ENCODE data around the gene NUS1.
"Not testable (repeated sequence)": the region's sequence is repeated elsewhere in the genome, so short reads cannot be mapped to it uniquely, and the experiment has no call there.

The NUS1 gene

DNA sequence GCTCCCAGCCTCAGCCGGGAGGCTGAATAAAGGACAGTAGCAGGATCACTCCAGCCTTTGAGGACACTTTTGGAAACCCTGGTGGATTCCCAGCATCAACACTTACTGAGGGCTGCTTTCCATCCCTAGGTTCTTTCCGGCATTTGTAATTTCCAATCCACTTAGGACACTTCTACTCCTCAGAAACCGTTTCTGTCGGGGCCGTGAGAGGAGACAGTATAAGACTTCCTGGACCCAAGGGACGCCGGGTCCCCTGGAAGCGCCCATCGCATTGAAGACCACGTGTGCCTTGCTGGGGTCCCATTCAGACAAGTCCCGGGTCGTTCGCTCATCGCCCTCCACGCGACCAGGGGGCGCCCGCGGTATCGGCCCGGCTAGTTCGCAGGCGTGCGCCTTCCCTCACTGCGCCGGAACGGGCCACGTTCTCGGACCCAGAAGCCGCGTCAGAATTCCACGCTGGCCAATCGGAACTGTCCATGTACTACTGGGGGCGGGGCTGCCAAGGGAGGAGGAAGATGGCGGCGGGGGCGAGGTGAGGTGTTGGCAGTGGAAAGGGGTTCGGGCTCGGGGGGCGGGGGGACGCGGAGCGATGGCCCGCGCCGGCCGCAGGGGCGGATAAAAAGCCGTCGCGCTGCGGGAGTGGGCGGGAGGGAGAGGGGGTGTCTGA is at the start of gene NUS1:
TSS of gene NUS1 (plus strand) at position 479 of the 667 bp plus-strand sequence. CDS start 202 bp downstream, outside the sequence.
- peak; percentile 88 for DNase-seq (ENCODE audit: low spot score)
- FAIRE-seq: peak; percentile 42

DNA sequence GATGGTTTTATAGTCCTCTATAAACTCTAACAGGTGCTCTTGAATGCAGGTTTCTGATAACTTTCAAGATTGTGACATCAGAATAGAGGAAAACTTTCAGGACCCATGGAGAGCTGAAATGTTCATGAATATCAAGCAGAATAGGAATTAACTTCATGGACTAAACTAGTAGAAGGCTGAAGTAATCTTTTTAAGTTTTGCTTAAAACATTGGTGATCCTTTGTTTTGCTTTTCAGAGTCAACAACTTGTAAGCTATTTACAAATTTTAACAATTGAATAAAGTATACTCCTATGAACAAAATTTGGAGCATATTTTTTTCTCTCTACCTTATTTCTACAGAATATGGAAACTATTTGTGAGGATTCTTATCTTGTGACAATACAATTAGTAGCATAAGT is 47.7 kb upstream of the NUS1 start:
- DNase-seq (ENCODE audit: low spot score): no peak

DNA sequence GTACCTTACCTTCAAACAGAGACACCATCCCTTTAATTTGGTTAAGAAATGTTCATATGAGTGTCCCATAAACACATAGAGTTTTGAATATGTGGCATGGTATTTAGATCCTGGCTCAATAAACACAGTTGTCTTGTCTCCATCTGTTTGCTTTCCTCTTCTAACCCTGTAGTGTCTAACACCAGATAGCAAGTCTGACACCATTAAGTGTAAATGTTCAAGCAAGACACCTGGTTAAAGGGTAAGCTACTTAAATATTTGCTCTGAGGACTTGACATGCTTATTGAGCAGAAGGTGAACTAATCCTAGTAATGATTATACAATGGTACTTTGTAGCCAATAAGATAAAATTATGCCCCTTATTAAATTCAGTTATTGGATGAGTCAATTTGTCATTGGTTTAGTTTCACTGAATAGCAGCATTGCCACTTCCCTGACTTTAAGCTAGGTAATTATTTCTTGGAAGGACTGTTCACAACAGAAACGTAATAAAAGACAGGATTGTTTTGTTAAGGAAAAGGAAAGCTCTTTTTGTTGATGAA is 46.1 kb upstream of the NUS1 start:
- DNase-seq (ENCODE audit: low spot score): no peak
- no peak for FAIRE-seq

More for the DNA sequence above, 47.7 kb upstream of the NUS1 start:
- FAIRE-seq: no peak

DNA sequence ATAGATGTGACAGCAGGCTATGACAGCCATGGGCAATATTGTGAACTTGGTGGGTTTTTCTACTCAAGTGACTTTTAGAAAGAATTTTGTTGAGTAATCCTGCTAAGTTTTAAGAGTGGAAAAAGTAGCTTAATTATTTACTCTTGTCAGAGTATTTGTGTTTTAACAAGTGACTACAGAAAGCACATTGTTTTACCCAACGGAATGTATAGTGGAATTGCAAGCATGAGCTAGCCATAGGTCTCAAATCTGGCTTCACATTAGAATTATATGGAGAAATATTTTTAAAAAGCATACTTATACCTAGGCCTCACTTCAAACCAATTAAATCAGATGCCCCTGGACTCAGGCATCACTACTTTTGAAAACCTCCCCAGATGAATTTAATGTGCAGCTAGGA is 37.5 kb upstream of the NUS1 start:
- no peak for DNase-seq (ENCODE audit: low spot score)
- no peak for FAIRE-seq

DNA sequence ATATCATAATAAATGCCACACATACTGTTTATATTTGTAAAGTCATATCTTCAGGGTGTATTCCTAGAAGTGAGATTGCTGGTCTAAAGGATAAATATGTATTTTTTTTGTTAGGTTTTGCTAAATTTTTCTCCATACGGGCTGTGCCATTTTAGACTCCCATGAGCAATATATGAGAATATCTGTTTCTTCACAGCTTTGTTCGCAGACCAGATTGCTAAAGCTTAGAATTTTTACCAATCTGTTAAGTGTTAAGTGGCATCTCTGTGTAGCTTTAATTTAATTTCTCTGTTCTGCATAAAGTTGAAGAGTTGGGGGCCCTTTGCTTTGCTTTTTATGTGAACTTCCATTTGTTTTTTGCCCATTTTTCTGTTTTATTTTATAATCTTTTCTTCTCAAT is 32.3 kb upstream of the NUS1 start:
- DNase-seq (ENCODE audit: low spot score) (no peak), FAIRE-seq (no peak)

DNA sequence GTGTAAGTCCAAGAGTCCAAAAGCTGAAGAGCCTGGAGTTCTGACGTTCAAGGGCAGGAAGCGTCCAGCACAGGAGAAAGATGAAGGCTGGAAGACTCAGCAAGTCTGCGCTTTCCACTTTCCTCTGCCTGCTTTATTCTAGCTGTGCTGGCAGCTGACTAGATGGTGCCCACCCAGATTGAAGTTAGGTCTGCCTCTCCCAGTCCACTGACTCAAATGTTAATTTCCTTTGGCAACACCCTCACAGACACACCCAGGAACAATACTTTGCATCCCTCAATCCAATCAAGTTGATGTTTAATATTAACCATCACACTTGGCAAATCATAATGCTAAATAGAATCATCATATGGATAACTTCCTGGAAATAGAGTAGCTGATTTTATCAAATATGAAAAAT is 23.3 kb upstream of the NUS1 start:
- FAIRE-seq; DNase-seq (ENCODE audit: low spot score): not testable (repeated sequence)

DNA sequence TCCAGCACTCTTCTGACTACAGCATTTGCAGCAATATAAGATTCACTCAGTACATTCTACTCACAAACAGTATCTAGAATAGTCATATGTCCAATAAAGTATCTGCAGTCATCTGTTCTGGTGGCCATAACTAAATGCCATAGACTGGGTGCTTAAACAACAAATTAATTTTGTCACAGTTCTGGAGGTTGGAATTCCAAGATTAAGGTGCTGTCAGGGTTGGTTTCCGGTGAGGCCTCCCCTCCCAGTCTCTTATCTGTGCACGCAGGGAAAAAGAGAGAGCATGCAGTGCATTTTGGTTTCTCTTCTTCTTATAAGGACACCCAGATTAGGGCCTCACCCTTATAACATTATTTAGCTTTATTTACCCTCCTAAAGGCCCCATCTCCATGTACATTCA is 21.3 kb upstream of the NUS1 start:
- no peak for DNase-seq (ENCODE audit: low spot score)
- FAIRE-seq: no peak

DNA sequence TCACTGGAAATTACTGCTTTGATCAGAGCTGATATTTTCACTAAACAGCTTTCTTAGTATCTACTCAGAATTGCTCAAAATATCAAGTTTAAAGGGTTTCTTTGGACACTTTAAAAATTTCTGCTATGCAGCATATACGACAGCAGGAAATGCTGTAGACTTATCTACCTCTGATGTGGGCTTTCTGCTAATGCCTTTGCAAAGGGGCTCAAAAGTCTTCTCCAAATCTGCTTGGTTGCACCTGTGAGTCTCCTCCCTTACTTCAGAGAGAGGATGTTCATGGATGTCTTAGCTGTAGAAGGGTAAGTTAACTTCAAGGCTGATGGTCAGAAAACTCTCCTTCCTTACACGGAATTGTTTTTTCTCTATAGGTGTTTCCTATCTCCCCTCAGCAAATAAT is 19.9 kb upstream of the NUS1 start:
- DNase-seq (ENCODE audit: low spot score) (no peak), FAIRE-seq (no peak)

DNA sequence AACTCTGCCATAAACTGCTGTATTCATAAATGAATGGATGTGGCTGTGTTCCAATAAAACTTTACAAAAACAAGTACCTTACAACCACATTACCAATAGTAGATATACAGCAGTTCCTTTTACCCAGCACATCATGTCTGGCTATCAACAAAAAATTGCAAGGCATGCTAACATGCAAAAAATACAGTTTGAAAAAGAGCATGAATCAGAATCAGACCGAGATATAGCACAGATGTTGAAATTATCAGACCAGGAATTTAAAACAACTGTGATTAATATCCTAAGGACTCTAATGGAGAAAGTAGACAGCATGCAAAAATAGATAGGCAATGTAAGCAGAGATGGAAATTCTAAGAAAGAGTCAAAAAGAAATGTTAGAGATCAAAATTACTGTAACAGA is 8.4 kb upstream of the NUS1 start:
- FAIRE-seq: no peak
- DNase-seq (ENCODE audit: low spot score): no peak

DNA sequence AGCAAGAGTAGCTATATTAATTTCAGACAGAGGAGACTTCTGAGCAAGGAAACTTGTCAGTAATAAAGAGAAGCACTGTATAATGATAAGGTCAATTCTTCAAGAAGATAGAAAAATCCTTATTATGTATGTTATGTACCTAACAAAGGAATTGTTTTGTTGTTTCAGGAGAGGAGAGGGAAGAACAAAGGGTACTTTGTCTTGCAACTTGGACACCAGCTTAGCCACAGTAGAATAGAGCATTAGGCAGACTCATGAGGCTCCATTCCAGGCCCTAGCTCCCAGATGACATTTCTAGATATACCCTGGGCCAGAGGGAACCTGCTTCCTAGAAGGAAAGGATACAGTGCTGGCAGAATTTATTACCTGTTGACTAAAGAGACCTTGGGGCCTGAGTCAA is 6.5 kb upstream of the NUS1 start:
- no peak for FAIRE-seq

DNA sequence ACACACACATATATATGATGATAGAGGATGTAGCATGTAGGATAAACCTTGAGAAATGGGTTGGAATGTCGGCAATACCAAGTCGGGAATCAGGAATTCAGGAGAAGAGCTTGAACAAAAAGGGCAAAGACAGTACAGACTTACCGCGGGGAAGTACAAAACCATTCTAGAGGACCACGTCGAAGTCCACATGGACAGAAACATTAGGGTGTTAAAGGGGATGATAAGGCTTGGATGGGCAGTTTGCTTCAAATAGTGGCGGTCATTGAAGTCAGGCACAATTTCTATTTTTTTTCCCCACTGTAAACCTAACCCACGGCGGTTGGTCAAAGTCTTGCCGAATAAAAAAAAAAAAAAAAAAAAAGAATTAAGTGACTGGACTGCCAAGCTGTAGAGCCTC is 766 bp upstream of the NUS1 start:
- FAIRE-seq: no peak
- no peak for DNase-seq (ENCODE audit: low spot score)

More for the DNA sequence above, 6.5 kb upstream of the NUS1 start:
- no peak for DNase-seq (ENCODE audit: low spot score)

DNA sequence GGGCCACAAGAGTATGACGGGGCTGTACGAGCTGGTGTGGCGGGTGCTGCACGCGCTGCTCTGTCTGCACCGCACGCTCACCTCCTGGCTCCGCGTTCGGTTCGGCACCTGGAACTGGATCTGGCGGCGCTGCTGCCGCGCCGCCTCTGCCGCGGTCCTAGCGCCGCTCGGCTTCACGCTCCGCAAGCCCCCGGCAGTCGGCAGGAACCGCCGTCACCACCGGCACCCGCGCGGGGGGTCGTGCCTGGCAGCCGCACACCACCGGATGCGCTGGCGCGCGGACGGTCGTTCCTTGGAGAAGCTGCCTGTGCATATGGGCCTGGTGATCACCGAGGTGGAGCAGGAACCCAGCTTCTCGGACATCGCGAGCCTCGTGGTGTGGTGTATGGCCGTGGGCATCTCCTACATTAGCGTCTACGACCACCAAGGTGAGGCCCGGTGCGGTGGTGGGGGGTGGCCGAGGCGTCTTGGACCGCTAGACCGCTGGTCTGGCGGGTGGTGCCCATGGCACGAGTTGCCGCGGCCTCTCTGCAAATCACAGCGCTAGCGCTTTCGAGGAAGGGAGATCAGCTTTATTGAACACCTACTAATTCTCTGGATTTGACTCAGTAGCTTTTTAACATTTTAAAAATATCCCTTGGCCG is 511 bp downstream of the NUS1 start:
- DNase-seq (ENCODE audit: low spot score); FAIRE-seq: not testable (repeated sequence)

DNA sequence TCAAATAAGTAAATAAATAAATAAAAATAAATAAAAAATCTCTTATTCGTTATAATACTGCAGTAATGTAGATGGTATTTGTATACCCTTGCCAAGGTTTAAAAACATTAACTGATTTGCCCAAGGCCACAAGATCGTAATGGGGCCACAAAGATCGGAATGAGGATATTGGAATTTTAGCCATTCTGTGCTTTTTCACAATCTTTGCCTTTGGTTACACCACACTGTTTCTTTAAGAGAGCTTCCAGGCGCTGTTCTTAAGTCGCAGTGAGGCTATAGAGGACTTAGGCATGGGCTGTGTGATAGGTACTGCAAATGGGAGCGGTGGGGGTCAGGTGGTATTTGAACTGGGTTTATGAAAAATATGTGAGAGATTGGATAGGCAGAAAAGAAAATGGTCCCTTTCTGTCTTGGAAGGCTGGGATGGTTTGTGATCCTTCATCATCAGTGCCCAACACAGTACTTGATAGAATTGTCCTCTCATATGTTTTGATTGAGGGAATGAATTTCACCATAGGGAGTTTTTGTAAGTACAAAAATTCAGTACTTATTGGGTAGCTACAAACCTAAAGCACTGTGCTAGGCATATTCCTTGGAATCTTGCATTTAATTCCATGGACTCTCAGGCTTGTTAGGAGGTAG is 1.4 kb downstream of the NUS1 start:
- FAIRE-seq: no peak
- no peak for DNase-seq (ENCODE audit: low spot score)

DNA sequence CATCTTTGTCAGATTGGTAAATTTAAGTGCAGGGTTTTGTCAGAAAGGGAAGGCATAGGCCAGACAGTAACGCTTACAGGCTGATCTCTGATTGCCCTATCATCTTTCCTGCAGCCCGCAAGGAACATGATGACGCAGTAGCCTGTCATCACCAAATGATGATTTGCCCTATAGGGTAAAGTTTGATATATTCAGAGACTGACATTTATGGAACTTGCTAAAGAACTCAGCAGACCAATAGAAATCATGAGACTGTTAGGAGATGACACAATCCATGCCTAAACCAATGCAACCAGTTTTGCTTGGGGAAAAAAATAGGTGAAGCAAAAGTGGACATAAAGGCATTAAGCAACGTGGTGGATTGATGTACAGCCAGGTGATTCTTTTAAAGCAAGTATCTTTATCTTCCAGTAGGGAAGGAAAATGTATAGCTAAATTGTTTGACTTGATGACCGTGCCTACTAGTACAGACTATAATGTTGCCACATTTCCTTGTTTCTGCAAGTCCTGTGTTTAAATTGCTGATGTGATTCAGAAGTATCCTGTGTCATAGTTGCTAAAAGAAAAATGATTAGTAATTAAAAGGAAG is 2.4 kb downstream of the NUS1 start:
- FAIRE-seq (no peak), DNase-seq (ENCODE audit: low spot score) (no peak)

DNA sequence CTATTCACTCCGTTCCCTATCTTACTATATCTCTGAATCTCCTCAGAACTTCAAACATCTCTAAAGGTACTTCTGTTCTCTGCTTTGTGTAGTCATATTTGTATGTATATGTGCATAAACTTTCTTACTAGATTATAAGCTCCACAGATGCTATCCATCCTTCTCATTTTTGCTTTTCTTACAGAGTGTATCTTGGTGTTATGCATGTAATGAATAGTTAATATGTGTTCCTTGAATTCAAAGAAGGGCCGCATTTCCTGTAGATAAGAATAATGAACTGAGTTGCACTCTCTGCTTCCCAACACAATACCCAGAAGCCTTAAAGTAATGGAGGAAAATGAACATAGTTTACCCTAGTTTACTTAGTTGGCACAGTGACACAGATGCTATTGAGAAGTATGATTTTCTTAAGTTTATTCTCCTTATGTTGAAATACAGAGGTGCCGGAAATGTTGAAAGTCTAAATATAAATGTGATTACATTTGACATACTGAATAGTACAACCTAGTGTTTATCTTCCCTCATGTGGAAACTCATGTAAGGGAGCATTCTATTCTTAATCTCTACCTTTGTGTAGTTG is 6.0 kb downstream of the NUS1 start:
- FAIRE-seq (no peak), DNase-seq (ENCODE audit: low spot score) (no peak)

DNA sequence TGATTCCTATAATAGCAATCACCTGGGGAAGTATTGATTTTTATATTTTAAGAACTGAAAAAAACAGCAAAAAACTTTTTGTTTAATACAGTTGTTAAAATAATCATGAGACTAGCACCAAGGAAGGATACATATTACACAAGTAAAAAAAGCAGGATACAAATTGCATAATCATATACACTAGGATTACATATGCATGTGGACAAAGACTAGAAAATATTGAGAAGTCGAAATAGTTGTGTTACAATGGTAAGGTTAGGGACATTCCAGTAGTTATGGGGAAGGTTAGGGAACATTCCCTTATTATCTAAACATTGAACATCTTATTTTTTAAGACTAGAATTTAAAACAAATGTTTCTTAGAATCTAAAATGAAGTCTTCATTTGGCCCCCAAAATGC is 9.5 kb downstream of the NUS1 start:
- DNase-seq (ENCODE audit: low spot score): no peak

DNA sequence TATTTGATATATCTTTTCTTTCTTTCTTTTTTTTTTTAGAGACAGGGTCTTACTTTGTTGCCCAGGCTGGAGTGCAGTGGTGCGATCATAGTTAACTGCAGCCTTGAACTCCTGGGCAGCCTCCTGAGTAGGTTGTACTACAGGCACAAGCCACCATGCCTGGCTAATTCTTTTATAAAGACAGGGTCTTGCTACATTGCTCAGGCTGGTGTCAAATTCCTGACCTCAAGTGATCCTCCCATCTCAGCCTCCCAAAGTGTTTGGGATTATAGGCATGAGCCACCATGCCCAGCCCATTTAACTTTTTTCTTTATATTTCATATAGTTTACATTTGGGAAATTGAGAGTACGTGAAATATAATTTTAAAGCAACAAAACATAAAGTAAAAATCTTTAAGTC is 10.1 kb downstream of the NUS1 start:
- no peak for DNase-seq (ENCODE audit: low spot score)
- no peak for FAIRE-seq

More for the DNA sequence above, 9.5 kb downstream of the NUS1 start:
- no peak for FAIRE-seq

DNA sequence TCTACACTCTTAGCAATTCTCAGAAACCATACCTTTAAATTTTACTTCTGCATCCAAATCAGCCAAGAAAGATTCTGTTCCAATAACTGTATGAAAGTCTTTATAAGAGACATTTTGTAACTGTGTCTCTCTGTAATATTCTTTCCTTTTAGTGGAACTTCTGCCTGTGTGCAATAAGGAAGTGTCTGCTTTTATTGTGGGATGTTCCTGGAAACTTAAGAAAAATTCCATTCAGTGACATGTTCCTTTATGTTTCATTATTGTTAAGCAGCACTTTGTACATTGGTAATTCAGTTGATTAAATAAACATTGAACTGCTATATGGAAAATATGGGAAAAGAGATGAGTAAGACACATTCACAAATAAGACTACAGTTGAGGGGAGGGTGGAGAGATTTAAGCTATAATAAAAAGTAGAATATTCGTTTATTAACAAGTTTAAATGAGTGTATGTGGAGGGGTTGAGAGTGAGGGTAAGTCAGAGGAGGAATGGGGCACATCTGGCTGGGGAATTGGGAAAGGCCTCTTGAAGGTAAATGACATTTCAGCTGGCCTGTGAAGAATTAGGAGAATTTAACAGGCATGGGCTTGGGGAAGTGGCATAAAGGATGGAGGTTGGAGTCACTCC is 11.9 kb downstream of the NUS1 start:
- FAIRE-seq: no peak
- DNase-seq (ENCODE audit: low spot score): no peak

DNA sequence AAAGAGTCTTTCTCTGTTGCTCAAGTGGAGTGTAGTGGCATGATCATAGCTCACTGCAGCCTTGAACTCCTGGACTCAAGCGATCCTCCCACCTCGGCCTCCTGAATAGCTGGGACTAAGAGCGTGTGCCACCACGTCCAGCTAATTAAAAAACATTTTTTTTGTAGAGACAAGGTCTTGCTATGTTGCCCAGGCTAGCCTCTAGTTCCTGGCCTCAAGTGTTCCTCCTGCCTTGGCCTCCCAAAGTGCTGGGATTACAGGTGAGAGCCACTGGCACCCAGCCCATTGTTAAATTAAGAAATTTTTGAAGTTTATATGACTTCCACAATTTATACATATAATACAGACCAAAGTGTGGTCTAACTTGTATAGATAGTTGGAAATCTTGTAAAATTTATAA is 14.3 kb downstream of the NUS1 start:
- DNase-seq (ENCODE audit: low spot score); FAIRE-seq: not testable (repeated sequence)

DNA sequence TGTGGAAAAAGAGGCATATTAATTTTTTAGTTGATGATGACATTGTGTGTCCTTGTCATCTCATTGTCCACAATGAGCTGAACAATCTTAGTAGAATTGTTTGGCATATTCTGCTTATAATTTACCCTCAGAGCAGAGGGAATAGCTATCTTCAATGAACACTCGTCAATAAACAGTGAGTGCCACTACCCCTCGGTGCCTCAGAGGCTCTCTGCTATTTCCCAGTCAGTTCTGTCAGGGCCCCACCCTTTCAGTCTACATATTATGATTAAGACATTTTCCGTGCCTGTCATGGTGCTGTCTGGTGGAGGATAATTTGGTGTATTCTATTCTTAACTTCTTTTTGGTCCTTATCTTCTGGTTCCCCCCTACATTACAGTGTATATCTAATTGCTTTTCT is 31.2 kb downstream of the NUS1 start:
- DNase-seq (ENCODE audit: low spot score) (no peak), FAIRE-seq (no peak)

DNA sequence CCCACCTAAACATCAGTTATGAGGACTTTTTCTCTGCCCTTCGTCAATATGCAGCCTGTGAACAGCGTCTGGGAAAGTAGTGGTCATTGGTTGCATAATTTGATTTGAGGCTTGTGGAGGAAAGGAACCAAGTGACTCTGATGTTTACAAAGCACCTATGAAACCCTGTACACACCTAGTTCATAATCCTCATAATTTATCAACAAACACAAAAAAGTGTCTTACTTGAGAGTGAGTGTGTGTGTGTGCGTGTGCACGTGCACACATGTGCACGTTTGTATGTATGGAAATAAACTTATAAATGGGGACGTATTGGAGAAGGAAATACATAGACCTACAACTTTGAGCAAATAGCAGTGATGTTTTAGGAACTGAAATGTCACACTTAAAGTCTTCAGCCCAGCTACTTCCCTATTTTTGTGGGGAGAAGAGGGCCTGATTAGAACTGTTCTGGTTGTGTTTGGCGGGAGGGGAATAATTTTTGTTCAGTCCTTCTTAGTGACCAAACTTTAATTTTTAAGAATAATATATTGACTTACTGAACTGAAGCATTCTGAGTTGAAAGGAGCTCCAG is 31.8 kb downstream of the NUS1 start:
- not testable (repeated sequence) for FAIRE-seq; DNase-seq (ENCODE audit: low spot score)
